Natural killer cell (primary cell): ENCODE results near the gene MUC15. TPM values are rescaled to one million over a fixed set of nuclear protein-coding genes. Genes with fewer than 3 reads are reported as not detected.

Experiments
- ATAC-seq, 3 donors: fragments of 150-1000 bp in 2 of 3; fragments of 200-7000 bp in 1 of 3; cut with Tn5 transposase; 1 replicate in 1 of 3; 2 replicates in 2 of 3; pipeline ENCODE4 v1.10.0; 2021; ENCODE audit warnings: mild to moderate bottlenecking in 2 of 3, moderate library complexity in 2 of 3
- DNase-seq, 2 donors: peaks; one replicate each; pipeline versions ENCODE4 v3.0.0 to v3.0.0-alpha.2; 2013 to 2021; ENCODE audit warnings: mixed read lengths in 1 of 2
- H3K27ac ChIP-seq: one replicate; pipeline ENCODE4 v1.5.1; 2013; ENCODE audit warnings: mild to moderate bottlenecking, low read length
- H3K27me3 ChIP-seq: one replicate; pipeline ENCODE4 v1.6.1; 2013; ENCODE audit warnings: low read length; ENCODE audit not compliant: control insufficient read depth, insufficient read depth
- H3K36me3 ChIP-seq: one replicate; pipeline ENCODE4 v1.6.1; 2013; ENCODE audit warnings: low read length; ENCODE audit not compliant: control insufficient read depth, insufficient read depth
- H3K4me1 ChIP-seq: one replicate; pipeline ENCODE4 v1.6.1; 2013; ENCODE audit warnings: low read length; ENCODE audit not compliant: control insufficient read depth, insufficient read depth
- H3K4me3 ChIP-seq: one replicate; pipeline ENCODE4 v1.5.1; 2013; ENCODE audit warnings: low read length
- H3K9me3 ChIP-seq: one replicate; pipeline ENCODE4 v1.6.1; 2013; ENCODE audit warnings: low read length; ENCODE audit not compliant: control insufficient read depth, insufficient read depth
- H3K27ac Mint-ChIP-seq, 2 donors: one replicate each; pipeline ENCODE4 v1.8.0; 2022; ENCODE audit warnings: mild to moderate bottlenecking in 2 of 2, mixed read lengths in 2 of 2, moderate library complexity in 1 of 2
- H3K27me3 Mint-ChIP-seq, 2 donors: one replicate each; pipeline ENCODE4 v1.8.0; 2022; ENCODE audit warnings: low read depth in 2 of 2, mixed read lengths in 2 of 2
- H3K36me3 Mint-ChIP-seq: one replicate; pipeline ENCODE4 v1.8.0; 2022; ENCODE audit warnings: mixed read lengths
- H3K4me1 Mint-ChIP-seq, 2 donors: one replicate each; pipeline ENCODE4 v1.8.0; 2022; ENCODE audit warnings: mixed read lengths in 2 of 2
- H3K4me3 Mint-ChIP-seq: one replicate; pipeline ENCODE4 v1.8.0; 2022; ENCODE audit warnings: mild to moderate bottlenecking, moderate library complexity, mixed read lengths
- H3K9me3 Mint-ChIP-seq, 2 donors: one replicate each; pipeline ENCODE4 v1.8.0; 2022; ENCODE audit warnings: mixed read lengths in 2 of 2
- WGBS: methylation state at CpG from one replicate; pipeline ENCODE4 v1.1.7; 2013; ENCODE audit warnings: missing lambda C conversion rate; ENCODE audit not compliant: insufficient coverage; 5-methylcytosine and 5-hydroxymethylcytosine counted together
- intact Hi-C: fragments of 100-400 bp; cut with micrococcal nuclease; formaldehyde crosslinking; loops from one replicate; pipeline ENCODE4 v1.14.2; 2022
- total RNA-seq, 4 donors: library from RNA; stranded (reverse); fragments of 120-200 nt in 1 of 4; gene quantifications; one replicate each; pipeline versions ENCODE4 v1.2.3 to v1.2.4, GENCODE V29; 2013 to 2022
- TF ChIP-seq, protein P1 (sequence below): fragments of 200-600 bp; IDR thresholded peaks from one replicate; pipeline ENCODE4 v1.8.0; 2022; ENCODE audit warnings: antibody characterized with exemption

The MUC15 gene, protein sequence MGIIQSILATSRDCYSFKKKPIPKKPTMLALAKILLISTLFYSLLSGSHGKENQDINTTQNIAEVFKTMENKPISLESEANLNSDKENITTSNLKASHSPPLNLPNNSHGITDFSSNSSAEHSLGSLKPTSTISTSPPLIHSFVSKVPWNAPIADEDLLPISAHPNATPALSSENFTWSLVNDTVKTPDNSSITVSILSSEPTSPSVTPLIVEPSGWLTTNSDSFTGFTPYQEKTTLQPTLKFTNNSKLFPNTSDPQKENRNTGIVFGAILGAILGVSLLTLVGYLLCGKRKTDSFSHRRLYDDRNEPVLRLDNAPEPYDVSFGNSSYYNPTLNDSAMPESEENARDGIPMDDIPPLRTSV
- total RNA-seq = not detected
- not detected for total RNA-seq (2013)

DNA sequence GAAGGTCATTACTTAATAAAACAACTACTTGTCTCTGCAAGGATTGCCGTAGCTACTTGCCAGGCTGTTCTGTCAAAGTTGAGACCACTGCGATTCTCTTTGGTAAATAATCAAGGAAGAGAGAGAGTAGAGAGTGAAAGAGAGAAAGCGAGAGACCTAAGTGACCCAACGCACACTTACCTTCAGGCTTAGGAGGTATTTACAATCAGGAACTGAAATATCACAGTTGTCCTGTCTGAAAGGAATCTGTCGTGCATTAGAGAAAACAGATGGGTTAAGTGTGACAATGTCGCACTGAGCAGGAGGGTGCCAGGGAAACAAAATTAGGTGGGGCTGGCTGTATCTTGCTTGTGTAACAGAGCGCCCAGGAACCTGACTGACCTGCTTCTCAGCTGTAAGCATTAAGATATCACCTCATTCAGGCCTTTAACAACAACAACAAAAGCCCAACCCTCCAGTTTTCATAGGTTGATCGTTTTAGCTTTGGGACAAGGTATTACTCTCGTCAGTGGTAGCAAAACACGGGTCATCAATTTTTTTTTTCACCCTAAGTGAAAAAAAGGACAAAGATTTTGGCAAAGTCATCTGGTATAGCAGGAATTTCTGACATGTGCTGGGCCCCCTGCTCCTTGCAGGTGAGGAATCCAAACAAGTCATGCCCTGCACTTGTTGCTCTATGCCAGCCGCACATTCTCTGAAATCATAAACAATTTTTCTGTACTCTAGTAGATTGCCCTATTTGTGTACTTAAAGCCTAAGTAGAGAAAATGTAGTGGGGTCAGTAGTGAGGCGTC lies at the start of gene MUC15:
Gene MUC15, minus strand, starts transcription at position 403 of the 794 bp plus-strand sequence. CDS start 5,169 bp downstream, outside the sequence.
- Histone ChIP-seq H3K27me3 (no peaks in the 10 kb centered on the region), H3K4me3 (no peak within 1 kb of the TSS), H3K36me3 (no peaks in the 10 kb centered on the region), H3K27ac (no peak within 1 kb of the TSS), H3K9me3 (no peaks in the 10 kb centered on the region), H3K4me1 (no peaks in the 10 kb centered on the region)
- H3K4me1 Mint-ChIP-seq = no peaks in the 10 kb centered on the region
- no peak for DNase-seq
- TF ChIP-seq, protein P1, sequence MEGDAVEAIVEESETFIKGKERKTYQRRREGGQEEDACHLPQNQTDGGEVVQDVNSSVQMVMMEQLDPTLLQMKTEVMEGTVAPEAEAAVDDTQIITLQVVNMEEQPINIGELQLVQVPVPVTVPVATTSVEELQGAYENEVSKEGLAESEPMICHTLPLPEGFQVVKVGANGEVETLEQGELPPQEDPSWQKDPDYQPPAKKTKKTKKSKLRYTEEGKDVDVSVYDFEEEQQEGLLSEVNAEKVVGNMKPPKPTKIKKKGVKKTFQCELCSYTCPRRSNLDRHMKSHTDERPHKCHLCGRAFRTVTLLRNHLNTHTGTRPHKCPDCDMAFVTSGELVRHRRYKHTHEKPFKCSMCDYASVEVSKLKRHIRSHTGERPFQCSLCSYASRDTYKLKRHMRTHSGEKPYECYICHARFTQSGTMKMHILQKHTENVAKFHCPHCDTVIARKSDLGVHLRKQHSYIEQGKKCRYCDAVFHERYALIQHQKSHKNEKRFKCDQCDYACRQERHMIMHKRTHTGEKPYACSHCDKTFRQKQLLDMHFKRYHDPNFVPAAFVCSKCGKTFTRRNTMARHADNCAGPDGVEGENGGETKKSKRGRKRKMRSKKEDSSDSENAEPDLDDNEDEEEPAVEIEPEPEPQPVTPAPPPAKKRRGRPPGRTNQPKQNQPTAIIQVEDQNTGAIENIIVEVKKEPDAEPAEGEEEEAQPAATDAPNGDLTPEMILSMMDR = no peak
- H3K9me3 Mint-ChIP-seq = peaks cover 3 to 5% of the 10 kb centered on the region in 2 donors
- ATAC-seq = no peak
- no peak within 1 kb of the TSS for H3K4me3 Mint-ChIP-seq
- WGBS = 71% methylated on average over 11 of the region's 12 CpGs
- no peaks in the 10 kb centered on the region for H3K27me3 Mint-ChIP-seq
- no peaks in the 10 kb centered on the region for H3K36me3 Mint-ChIP-seq
- H3K27ac Mint-ChIP-seq = no peak within 1 kb of the TSS
- intact Hi-C loops = no loop called here

DNA sequence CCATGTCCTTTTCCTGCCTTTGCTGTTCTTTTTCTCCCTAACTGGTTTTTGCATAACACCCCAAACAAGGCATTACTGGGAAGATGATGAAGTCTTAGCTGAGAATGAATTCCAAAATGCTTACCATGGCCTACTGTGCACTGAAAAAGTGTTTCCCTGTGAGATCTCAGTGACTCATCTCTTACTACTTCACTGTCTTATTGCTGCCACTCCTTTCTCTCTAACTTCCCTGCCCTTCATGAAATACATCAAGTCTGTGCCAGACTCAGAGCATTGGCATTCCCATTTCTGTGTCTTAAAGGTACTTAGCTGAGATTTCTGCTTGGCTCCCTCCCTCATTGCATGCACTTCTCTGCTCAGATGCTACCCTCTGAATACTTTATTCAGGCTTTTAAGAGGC lies 49.1 kb upstream of the MUC15 start:
- TF ChIP-seq, protein P1 = no peak
- Histone ChIP-seq H3K4me3 (no peak overlapping the region), H3K9me3 (no peaks in the 10 kb centered on the region), H3K4me1 (no peaks in the 10 kb centered on the region), H3K36me3 (no peaks in the 10 kb centered on the region), H3K27me3 (no peaks in the 10 kb centered on the region), H3K27ac (no peak overlapping the region)
- intact Hi-C loops = no loop called here
- ATAC-seq (no peak), DNase-seq (no peak)
- H3K36me3 Mint-ChIP-seq = no peaks in the 10 kb centered on the region
- peaks cover 10 to 16% of the 10 kb centered on the region in 2 donors for H3K9me3 Mint-ChIP-seq
- no peak overlapping the region for H3K4me3 Mint-ChIP-seq
- H3K27me3 Mint-ChIP-seq = no peaks in the 10 kb centered on the region
- no peaks in the 10 kb centered on the region for H3K4me1 Mint-ChIP-seq
- H3K27ac Mint-ChIP-seq = no peak overlapping the region

DNA sequence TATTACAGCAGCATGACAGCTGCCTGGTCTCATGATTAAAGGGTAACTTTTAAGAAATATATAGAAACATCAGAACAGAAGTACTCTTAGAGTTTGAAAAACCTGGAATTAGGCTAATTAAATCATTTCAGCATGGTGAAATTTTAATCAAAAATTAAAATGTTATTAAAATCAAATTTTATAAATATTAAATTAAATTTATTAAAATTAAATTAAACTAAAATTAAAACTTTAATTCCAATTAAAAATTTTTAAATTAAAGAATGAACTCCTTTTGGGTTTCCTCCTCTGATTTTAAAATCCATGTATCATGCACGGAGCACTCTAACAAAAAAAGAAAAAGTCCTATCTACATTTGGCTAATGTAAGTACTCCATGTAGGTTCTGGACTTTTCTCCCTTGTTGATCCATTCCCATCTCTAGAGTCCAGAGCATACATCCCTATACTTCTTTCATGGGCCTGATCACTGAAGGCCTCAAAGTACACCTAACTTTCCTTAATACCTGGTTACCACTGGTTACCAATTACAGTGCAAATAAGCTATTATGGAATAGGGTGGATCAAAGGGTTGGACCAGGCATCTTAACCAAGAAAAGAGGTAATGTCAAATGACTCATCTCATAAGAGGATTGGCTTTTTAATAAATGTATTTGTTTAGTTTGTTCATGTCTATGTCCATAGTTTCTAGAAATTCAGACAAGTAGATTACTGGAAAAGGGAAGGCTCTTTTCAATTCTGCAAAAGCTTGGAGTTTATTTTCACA lies 48.4 kb upstream of the MUC15 start:
- Mint-ChIP-seq H3K4me1 (no peaks in the 10 kb centered on the region), H3K27ac (no peak overlapping the region), H3K36me3 (no peaks in the 10 kb centered on the region), H3K9me3 (peaks cover 8 to 16% of the 10 kb centered on the region in 2 donors), H3K27me3 (no peaks in the 10 kb centered on the region), H3K4me3 (no peak overlapping the region)
- TF ChIP-seq, protein P1 = no peak
- Histone ChIP-seq H3K4me3 (no peak overlapping the region), H3K27ac (no peak overlapping the region), H3K4me1 (no peaks in the 10 kb centered on the region), H3K27me3 (no peaks in the 10 kb centered on the region), H3K9me3 (no peaks in the 10 kb centered on the region), H3K36me3 (no peaks in the 10 kb centered on the region)
- DNase-seq = no peak
- WGBS = 100% methylated on average over 1 of the region's 1 CpG
- ATAC-seq = no peak
- intact Hi-C loops = no loop called here
